GDM1 (cell line): ENCODE data around the gene TNIP3.
"Not testable (repeated sequence)": the region's sequence is repeated elsewhere in the genome, so short reads cannot be mapped to it uniquely, and the experiment has no call there.

ENCODE experiments used
- DNase-seq: peaks from one replicate; lab custom pipeline; 2025; lab: John Stamatoyannopoulos, UW

The TNIP3 gene

GRCh38 chr4:121177246-121178137 lies 13.4 kb upstream of the TNIP3 start:
- peak; percentile 4 for DNase-seq

GRCh38 chr4:121176082-121176934 lies 12.2 kb upstream of the TNIP3 start:
- DNase-seq: no peak

GRCh38 chr4:121171477-121171876 lies 7.4 kb upstream of the TNIP3 start:
- DNase-seq: not testable (repeated sequence)

GRCh38 chr4:121168446-121169281 lies 4.5 kb upstream of the TNIP3 start:
- no peak for DNase-seq

GRCh38 chr4:121166976-121167375 lies 2.9 kb upstream of the TNIP3 start:
- no peak for DNase-seq

GRCh38 chr4:121165206-121165605 lies 1.1 kb upstream of the TNIP3 start:
- DNase-seq: no peak

- DNase-seq: no peak
These were observed 7.0 kb downstream of the TNIP3 start for GRCh38 chr4:121156822-121157769.

- DNase-seq: no peak
These were observed 8.2 kb downstream of the TNIP3 start for GRCh38 chr4:121155893-121156292.

- DNase-seq: no peak
These were observed 10.0 kb downstream of the TNIP3 start for GRCh38 chr4:121154103-121154515.

GRCh38 chr4:121151942-121152341 lies 12.2 kb downstream of the TNIP3 start:
- DNase-seq: no peak

GRCh38 chr4:121150486-121150885 lies 13.6 kb downstream of the TNIP3 start:
- no peak for DNase-seq

GRCh38 chr4:121150003-121150402 lies 14.1 kb downstream of the TNIP3 start:
- DNase-seq: no peak

GRCh38 chr4:121148621-121149020 lies 15.5 kb downstream of the TNIP3 start:
- DNase-seq: no peak

- DNase-seq: no peak
These were observed 16.1 kb downstream of the TNIP3 start for GRCh38 chr4:121148000-121148399.

GRCh38 chr4:121146530-121146929 lies 17.6 kb downstream of the TNIP3 start:
- DNase-seq: no peak

- no peak for DNase-seq
These were observed 18.7 kb downstream of the TNIP3 start for GRCh38 chr4:121145430-121145829.

GRCh38 chr4:121144021-121144420 lies 20.1 kb downstream of the TNIP3 start:
- DNase-seq: no peak

- DNase-seq: no peak
These were observed 21.0 kb downstream of the TNIP3 start for GRCh38 chr4:121143131-121143530.

GRCh38 chr4:121140716-121141460 lies 23.2 kb downstream of the TNIP3 start:
- no peak for DNase-seq
